Upper lobe of left lung (tissue), 4 donors: ENCODE results near the gene RAB40B.

ENCODE experiments used
- CTCF ChIP-seq, 6 experiments: fragments of 450-650 bp in 4 of 6; fragments of 200-600 bp in 2 of 6; sonication (generic) in 2 of 6; IDR thresholded peaks; one replicate each; pipeline ENCODE4 v1.5.1; 2016 to 2019; ENCODE audit warnings: antibody characterized with exemption in 6 of 6
- POLR2A ChIP-seq, 4 donors: fragments of 450-650 bp; IDR thresholded peaks; one replicate each; pipeline ENCODE4 v1.5.1; 2016 to 2017; ENCODE audit warnings: antibody characterized with exemption in 4 of 4, mild to moderate bottlenecking in 2 of 4

- TF ChIP-seq CTCF (IDR thresholded peaks at IDR 0.05): no peak
- no peak for TF ChIP-seq POLR2A (IDR thresholded peaks at IDR 0.05)
Observed at GRCh38 chr17:82740906-82741759, 42.6 kb upstream of the RAB40B start.
